HepG2 (cell line): Measurements from ENCODE around the gene BRAP. TPM values are rescaled to one million over a fixed set of nuclear protein-coding genes. Genes with fewer than 3 reads are reported as not detected.

ENCODE experiments used
- ATF4 ChIP-seq, 2 experiments: fragments of 450-650 bp in 1 of 2; sonication (generic) in 1 of 2; formaldehyde crosslinking; IDR thresholded peaks; 2 replicates each; pipeline versions ENCODE4 v1.5.0 to v1.8.0; 2020 to 2022; ENCODE audit warnings: mild to moderate bottlenecking in 1 of 2, missing genetic modification reagents in 1 of 2
- CEBPG ChIP-seq: IDR thresholded peaks from 2 replicates; pipeline ENCODE4 v1.6.1; 2016
- FOSL2 ChIP-seq: sonication (generic); formaldehyde crosslinking; IDR thresholded peaks from 2 replicates; pipeline ENCODE4 v1.4.0; 2020; ENCODE audit warnings: missing genetic modification reagents
- FOXA1 ChIP-seq, 2 experiments: fragments of 450-650 bp in 1 of 2; sonication (generic) in 1 of 2; formaldehyde crosslinking in 1 of 2; IDR thresholded peaks; 2 replicates each; pipeline versions ENCODE4 v1.4.0 to v1.6.1; 2016 to 2020; ENCODE audit warnings: missing genetic modification reagents in 1 of 2
- FOXC1 ChIP-seq: sonication (generic); formaldehyde crosslinking; IDR thresholded peaks from 2 replicates; pipeline ENCODE4 v1.8.0; 2022; ENCODE audit warnings: mild to moderate bottlenecking, missing genetic modification reagents, borderline replicate concordance
- FOXK1 ChIP-seq: sonication (generic); formaldehyde crosslinking; IDR thresholded peaks from 2 replicates; pipeline ENCODE4 v1.4.0; 2020; ENCODE audit warnings: low read depth, missing genetic modification reagents, borderline replicate concordance
- FOXO1 ChIP-seq: sonication (generic); formaldehyde crosslinking; IDR thresholded peaks from 2 replicates; pipeline ENCODE4 v1.4.0; 2020; ENCODE audit warnings: missing genetic modification reagents
- GMEB2 ChIP-seq: IDR thresholded peaks from 2 replicates; pipeline ENCODE4 v1.6.1; 2016; ENCODE audit warnings: missing biosample characterization, missing genetic modification reagents, low read depth
- KLF13 ChIP-seq: sonication (generic); formaldehyde crosslinking; IDR thresholded peaks from 2 replicates; pipeline ENCODE4 v1.4.0; 2020; ENCODE audit warnings: mild to moderate bottlenecking, missing genetic modification reagents
- MAZ ChIP-seq, 2 experiments: sonication (generic) in 1 of 2; formaldehyde crosslinking in 1 of 2; IDR thresholded peaks; 2 replicates each; pipeline versions ENCODE4 v1.5.0 to v1.6.1; 2012 to 2020; ENCODE audit warnings: low read depth in 2 of 2, mild to moderate bottlenecking in 2 of 2, borderline replicate concordance in 1 of 2, improper control_type of control experiment in 1 of 2, low read length in 1 of 2, missing genetic modification reagents in 1 of 2, moderate library complexity in 1 of 2
- MED13 ChIP-seq: sonication (generic); formaldehyde crosslinking; IDR thresholded peaks from 2 replicates; pipeline ENCODE4 v1.5.0; 2020; ENCODE audit warnings: missing genetic modification reagents
- MEIS1 ChIP-seq: sonication (generic); formaldehyde crosslinking; IDR thresholded peaks from 2 replicates; pipeline ENCODE4 v1.9.0; 2021; ENCODE audit warnings: mild to moderate bottlenecking, missing genetic modification reagents, moderate library complexity, borderline replicate concordance
- RARA ChIP-seq: IDR thresholded peaks from 2 replicates; pipeline ENCODE4 v1.6.1; 2016; ENCODE audit warnings: missing genetic modification reagents, missing compliant biosample characterization
- RXRB ChIP-seq: IDR thresholded peaks from 2 replicates; pipeline ENCODE4 v1.6.1; 2016; ENCODE audit warnings: borderline replicate concordance, missing genetic modification reagents, missing compliant biosample characterization
- TP53 ChIP-seq: sonication (generic); formaldehyde crosslinking; conservative IDR thresholded peaks from 2 replicates; pipeline ENCODE4 v1.4.0; 2020; ENCODE audit warnings: missing genetic modification reagents
- WIZ ChIP-seq: sonication (generic); formaldehyde crosslinking; IDR thresholded peaks from 2 replicates; pipeline ENCODE4 v1.5.1; 2020; ENCODE audit warnings: mild to moderate bottlenecking, missing genetic modification reagents
- XBP1 ChIP-seq: sonication (generic); formaldehyde crosslinking; IDR thresholded peaks from 2 replicates; pipeline ENCODE4 v1.5.0; 2020; ENCODE audit warnings: missing genetic modification reagents
- ZBTB1 ChIP-seq: sonication (generic); formaldehyde crosslinking; IDR thresholded peaks from 2 replicates; pipeline ENCODE4 v1.4.0; 2020; ENCODE audit warnings: missing genetic modification reagents, borderline replicate concordance
- ZBTB43 ChIP-seq: sonication (generic); formaldehyde crosslinking; conservative IDR thresholded peaks from 2 replicates; pipeline ENCODE4 v1.4.0; 2020; ENCODE audit warnings: missing genetic modification reagents
- ZNF282 ChIP-seq: fragments of 450-650 bp; IDR thresholded peaks from 2 replicates; pipeline ENCODE4 v1.6.1; 2018; ENCODE audit not compliant: partially characterized antibody
- ZNF598 ChIP-seq: sonication (generic); formaldehyde crosslinking; IDR thresholded peaks from 2 replicates; pipeline ENCODE4 v1.5.1; 2020; ENCODE audit warnings: mild to moderate bottlenecking, missing genetic modification reagents, borderline replicate concordance
- ZNF7 ChIP-seq: IDR thresholded peaks from 2 replicates; pipeline ENCODE4 v1.6.1; 2016; ENCODE audit warnings: missing biosample characterization, missing genetic modification reagents
- ZNF784 ChIP-seq: sonication (generic); formaldehyde crosslinking; IDR thresholded peaks from 2 replicates; pipeline ENCODE4 v1.5.1; 2020; ENCODE audit warnings: missing genetic modification reagents, mild to moderate bottlenecking, borderline replicate concordance
- polyA plus RNA-seq, 8 experiments: library from polyadenylated mRNA; depleted of rRNA in 3 of 8; stranded (reverse) in 7 of 8; unstranded in 1 of 8; fragments of >200 nt; fragmentation: Illumina TruSeq in 4 of 8; extraction: Trizol in 4 of 8; gene quantifications; 2 replicates each; pipeline versions ENCODE4 v1.2.1 to v1.2.3, GENCODE V29; 2011 to 2016; ENCODE audit warnings: low read depth in 4 of 8, missing spikeins in 1 of 8, mixed read lengths in 1 of 8; ENCODE audit not compliant: insufficient read depth in 1 of 8
- total RNA-seq, 5 experiments: library from RNA; depleted of rRNA; stranded (reverse); fragments of >200 nt; fragmentation: Illumina TruSeq; extraction: Trizol; gene quantifications; 2 replicates each; pipeline ENCODE4 v1.2.3, GENCODE V29; 2016; ENCODE audit warnings: low read depth in 1 of 5
- TF ChIP-seq, protein P1 (sequence below): sonication (generic); formaldehyde crosslinking; IDR thresholded peaks from 2 replicates; pipeline ENCODE4 v1.4.0; 2020; ENCODE audit warnings: missing genetic modification reagents; ENCODE audit errors: not compliant biosample characterization

The BRAP gene
- total and polyA plus RNA-seq, 2 of the 13 experiments (the other 11 are each of a cell fraction or from before 2014, with no cell fraction given), result 8.1 to 15.4 TPM

- TF ChIP-seq ATF4 (CRISPR knock-in tag; IDR thresholded peaks at IDR 0.05), result peak in 1 of 2 experiments; percentile 43; a peak in 1 of 4 replicates
- TF ChIP-seq RARA, result no peak; the same call in 1 of the 2 replicates
- TF ChIP-seq FOXC1, result 0 out of 2 replicates have a peak, but pooled peaks have one; percentile 50
- TF ChIP-seq ZNF7 (CRISPR knock-in tag), result no peak
- no peak for TF ChIP-seq ZBTB1 (CRISPR knock-in tag)
- TF ChIP-seq MED13, result no peak
- TF ChIP-seq CEBPG (CRISPR knock-in tag), result peak; percentile 38; the same call in 1 of the 2 replicates
- no peak for TF ChIP-seq MAZ (IDR thresholded peaks at IDR 0.05; ENCODE audit: borderline replicate concordance, low read depth, low read length)
- TF ChIP-seq MAZ (CRISPR knock-in tag; IDR thresholded peaks at IDR 0.05; ENCODE audit: low read depth), result peak; percentile 82
- TF ChIP-seq ZNF282, result no peak
- peak; percentile 91; the same call in 1 of the 2 replicates for TF ChIP-seq FOXK1 (CRISPR knock-in tag)
- peak; percentile 35; the same call in 1 of the 2 replicates for TF ChIP-seq FOXO1
- no peak for TF ChIP-seq TP53
- TF ChIP-seq, protein P1, sequence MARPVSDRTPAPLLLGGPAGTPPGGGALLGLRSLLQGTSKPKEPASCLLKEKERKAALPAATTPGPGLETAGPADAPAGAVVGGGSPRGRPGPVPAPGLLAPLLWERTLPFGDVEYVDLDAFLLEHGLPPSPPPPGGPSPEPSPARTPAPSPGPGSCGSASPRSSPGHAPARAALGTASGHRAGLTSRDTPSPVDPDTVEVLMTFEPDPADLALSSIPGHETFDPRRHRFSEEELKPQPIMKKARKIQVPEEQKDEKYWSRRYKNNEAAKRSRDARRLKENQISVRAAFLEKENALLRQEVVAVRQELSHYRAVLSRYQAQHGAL (CRISPR knock-in tag), result peak; percentile 6
- TF ChIP-seq WIZ (CRISPR knock-in tag), result no peak
- TF ChIP-seq RXRB (CRISPR knock-in tag), result peak; percentile 64; the same call in 1 of the 2 replicates
- TF ChIP-seq FOXA1 (IDR thresholded peaks at IDR 0.05), result no peak
- no peak for TF ChIP-seq FOXA1 (CRISPR knock-in tag; IDR thresholded peaks at IDR 0.05)
- TF ChIP-seq FOSL2, result peak; percentile 38
- peak; percentile 56 for TF ChIP-seq GMEB2 (CRISPR knock-in tag)
- peak; percentile 89 for TF ChIP-seq ZNF784
- TF ChIP-seq ZNF598, result 0 out of 2 replicates have a peak, but pooled peaks have one; percentile 9
- no peak for TF ChIP-seq KLF13 (CRISPR knock-in tag)
- peak; percentile 21; the same call in 1 of the 2 replicates for TF ChIP-seq ZBTB43 (CRISPR knock-in tag)
- TF ChIP-seq XBP1 (CRISPR knock-in tag), result no peak
- TF ChIP-seq MEIS1 (CRISPR knock-in tag), result peak; percentile 64; the same call in 1 of the 2 replicates
These were observed at the start of gene BRAP, which contains the start of gene ACAD10 (continued) for GRCh38 chr12:111685811-111686573.
